Measurements from ENCODE around the gene CCDC12.
A peak's percentile ranks its signal among the peaks of the same experiment; 100 is the strongest.

The CCDC12 gene

GRCh38 chr3:46996689-46997452 is 20.3 kb upstream of the CCDC12 start:
- DNase-seq (ENCODE audit: low spot score) (no peak), FAIRE-seq (no peak)

GRCh38 chr3:46995901-46996562 is 19.5 kb upstream of the CCDC12 start:
- FAIRE-seq (no peak), DNase-seq (ENCODE audit: low spot score) (no peak)

GRCh38 chr3:46994801-46995731 is 18.5 kb upstream of the CCDC12 start:
- DNase-seq (ENCODE audit: low spot score) (no peak), FAIRE-seq (no peak)

GRCh38 chr3:46993986-46994385 is 17.4 kb upstream of the CCDC12 start:
- FAIRE-seq = no peak
- no peak for DNase-seq (ENCODE audit: low spot score)

GRCh38 chr3:46993292-46993691 is 16.7 kb upstream of the CCDC12 start:
- FAIRE-seq (no peak), DNase-seq (ENCODE audit: low spot score) (no peak)

GRCh38 chr3:46992231-46992630 is 15.7 kb upstream of the CCDC12 start:
- FAIRE-seq (no peak), DNase-seq (ENCODE audit: low spot score) (no peak)

GRCh38 chr3:46991406-46992165 is 15.0 kb upstream of the CCDC12 start:
- DNase-seq (ENCODE audit: low spot score) = no peak
- FAIRE-seq = no peak

- FAIRE-seq (no peak), DNase-seq (ENCODE audit: low spot score) (no peak)
These were observed 14.2 kb upstream of the CCDC12 start for GRCh38 chr3:46990573-46991374.

- DNase-seq (ENCODE audit: low spot score) = no peak
- no peak for FAIRE-seq
These were observed 12.7 kb upstream of the CCDC12 start for GRCh38 chr3:46989146-46989810.

- DNase-seq (ENCODE audit: low spot score) (no peak), FAIRE-seq (no peak)
These were observed 12.1 kb upstream of the CCDC12 start for GRCh38 chr3:46988616-46989015.

- FAIRE-seq (no peak), DNase-seq (ENCODE audit: low spot score) (peak; percentile 67)
These were observed 11.3 kb upstream of the CCDC12 start for GRCh38 chr3:46987743-46988401.

- DNase-seq (ENCODE audit: low spot score) (no peak), FAIRE-seq (no peak)
These were observed 10.8 kb upstream of the CCDC12 start for GRCh38 chr3:46987319-46987742.

GRCh38 chr3:46986782-46987310 is 10.3 kb upstream of the CCDC12 start:
- no peak for DNase-seq (ENCODE audit: low spot score)
- no peak for FAIRE-seq

GRCh38 chr3:46986055-46986730 is 9.6 kb upstream of the CCDC12 start:
- FAIRE-seq (no peak), DNase-seq (ENCODE audit: low spot score) (no peak)

GRCh38 chr3:46985588-46985987 is 9.0 kb upstream of the CCDC12 start:
- FAIRE-seq (no peak), DNase-seq (ENCODE audit: low spot score) (no peak)

- no peak for DNase-seq (ENCODE audit: low spot score)
- no peak for FAIRE-seq
These were observed 8.3 kb upstream of the CCDC12 start for GRCh38 chr3:46984591-46985459.

- no peak for FAIRE-seq
- no peak for DNase-seq (ENCODE audit: low spot score)
These were observed 6.0 kb upstream of the CCDC12 start for GRCh38 chr3:46982546-46982945.
